Epithelial cell of proximal tubule (primary cell): ENCODE measurements around the gene DQX1. TPM values are rescaled to one million over a fixed set of nuclear protein-coding genes. Genes with fewer than 3 reads are reported as not detected.

Experiments
- DNase-seq: peaks from one replicate; pipeline ENCODE4 v3.0.0-alpha.2; 2011; ENCODE audit warnings: low read depth
- H3K4me3 ChIP-seq: 2 replicates; pipeline ENCODE4 v1.5.1; 2011; ENCODE audit warnings: low read depth, mild to moderate bottlenecking, low read length
- CTCF ChIP-seq: conservative IDR thresholded peaks from 2 replicates; pipeline ENCODE4 v1.5.1; 2012; ENCODE audit warnings: low read depth, mild to moderate bottlenecking, low read length
- total RNA-seq: library from RNA; depleted of rRNA; stranded (reverse); fragments of >200 nt; gene quantifications from 2 replicates; pipeline ENCODE4 v1.2.3, GENCODE V29; 2015

DQX1 gene
- total RNA-seq, 1 donor from 2014 or later: not detected

- H3K4me3 ChIP-seq: peak overlapping the region; percentile 72
- TF ChIP-seq CTCF: no peak
- no peak for DNase-seq
These were observed 18.0 kb downstream of the DQX1 start for GRCh38 chr2:74507926-74508520.

GRCh38 chr2:74507145-74507925, 18.7 kb downstream of the DQX1 start, which contains the start of gene PCGF1:
Gene PCGF1, minus strand, starts transcription at chr2:74507695. Its CDS starts 27 bp downstream, at chr2:74507668.
- H3K4me3 ChIP-seq: peak within 1 kb of the TSS; percentile 72
- peak; percentile 79 for DNase-seq
- TF ChIP-seq CTCF: peak; percentile 30

- peak overlapping the region; percentile 32 for H3K4me3 ChIP-seq
- no peak for TF ChIP-seq CTCF
- DNase-seq: no peak
These were observed 20.4 kb downstream of the DQX1 start for GRCh38 chr2:74505448-74506246.

GRCh38 chr2:74504591-74504990, 21.4 kb downstream of the DQX1 start:
- peak overlapping the region; percentile 94 for H3K4me3 ChIP-seq
- DNase-seq: no peak
- TF ChIP-seq CTCF: no peak

GRCh38 chr2:74503506-74504475, 22.2 kb downstream of the DQX1 start:
- no peak for DNase-seq
- peak overlapping the region; percentile 94 for H3K4me3 ChIP-seq
- no peak for TF ChIP-seq CTCF
